CD14-positive monocyte (primary cell): ENCODE data around the gene MBTD1. TPM values are rescaled to one million over a fixed set of nuclear protein-coding genes. Genes with fewer than 3 reads are reported as not detected.

ENCODE experiments used
- DNase-seq, 3 donors: peaks; one replicate each; pipeline ENCODE4 v3.0.0-alpha.2; 2011 to 2022
- H2AFZ ChIP-seq: 2 replicates; pipeline ENCODE4 v1.6.0; 2012; ENCODE audit warnings: mild to moderate bottlenecking, low read depth, low read length, inconsistent platforms; ENCODE audit not compliant: insufficient read depth, poor library complexity, severe bottlenecking
- H3K27ac ChIP-seq, 2 donors: 1 replicate in 1 of 2; 2 replicates in 1 of 2; pipeline ENCODE4 v1.5.1; 2012 to 2013; ENCODE audit warnings: low read length in 2 of 2, control low read depth in 1 of 2, inconsistent platforms in 1 of 2, low read depth in 1 of 2, mild to moderate bottlenecking in 1 of 2
- H3K27me3 ChIP-seq, 2 donors: one replicate each; pipeline versions ENCODE4 v1.6.0 to v1.6.1; 2011 to 2013; ENCODE audit warnings: low read length in 2 of 2; ENCODE audit not compliant: control insufficient read depth in 2 of 2, insufficient read depth in 2 of 2
- H3K36me3 ChIP-seq, 2 donors: replicated peaks in 1 of 2; 1 replicate in 1 of 2; 2 replicates in 1 of 2; pipeline versions ENCODE4 v1.5.1 to v1.6.1; 2012 to 2013; ENCODE audit warnings: low read length in 2 of 2, control low read depth in 1 of 2, inconsistent platforms in 1 of 2, mild to moderate bottlenecking in 1 of 2; ENCODE audit not compliant: insufficient read depth in 2 of 2, control insufficient read depth in 1 of 2
- H3K4me1 ChIP-seq, 2 donors: 1 replicate in 1 of 2; 2 replicates in 1 of 2; pipeline versions ENCODE4 v1.5.1 to v1.6.1; 2012 to 2013; ENCODE audit warnings: low read length in 2 of 2, control low read depth in 1 of 2, inconsistent platforms in 1 of 2, mild to moderate bottlenecking in 1 of 2, moderate library complexity in 1 of 2; ENCODE audit not compliant: insufficient read depth in 2 of 2, control insufficient read depth in 1 of 2
- H3K4me2 ChIP-seq: replicated peaks from 2 replicates; pipeline ENCODE3; 2012; ENCODE audit warnings: low read length, moderate library complexity, mild to moderate bottlenecking; ENCODE audit not compliant: poor library complexity, severe bottlenecking; ENCODE audit errors: extremely low read depth
- H3K4me3 ChIP-seq, 3 experiments: fragments of 200-600 bp in 1 of 3; sonication (generic) in 1 of 3; replicated peaks in 1 of 3; 1 replicate in 2 of 3; 2 replicates in 1 of 3; pipeline ENCODE4 v1.5.1; 2011 to 2013; ENCODE audit warnings: low read length in 3 of 3, mild to moderate bottlenecking in 3 of 3, control low read depth in 2 of 3, low read depth in 2 of 3, inconsistent platforms in 1 of 3, moderate library complexity in 1 of 3
- H3K79me2 ChIP-seq: 2 replicates; pipeline ENCODE4 v1.6.0; 2012; ENCODE audit warnings: mild to moderate bottlenecking, control low read depth, inconsistent platforms, low read length, moderate library complexity; ENCODE audit not compliant: insufficient read depth
- H3K9ac ChIP-seq: 2 replicates; pipeline ENCODE4 v1.6.0; 2017; ENCODE audit warnings: low read length, mild to moderate bottlenecking; ENCODE audit not compliant: insufficient read depth, poor library complexity, severe bottlenecking
- H3K9me3 ChIP-seq, 2 donors: replicated peaks in 1 of 2; 1 replicate in 1 of 2; 2 replicates in 1 of 2; pipeline versions ENCODE4 v1.5.1 to v1.6.1; 2012 to 2013; ENCODE audit warnings: low read length in 2 of 2, control low read depth in 1 of 2; ENCODE audit not compliant: control insufficient read depth in 1 of 2, insufficient read depth in 1 of 2
- H4K20me1 ChIP-seq: 2 replicates; pipeline ENCODE4 v1.6.0; 2012; ENCODE audit warnings: mild to moderate bottlenecking, low read length, control low read depth, moderate library complexity; ENCODE audit not compliant: insufficient read depth
- H3K27ac Mint-ChIP-seq, 7 donors: one replicate each; pipeline ENCODE4 v1.8.0; 2020; ENCODE audit warnings: mild to moderate bottlenecking in 7 of 7, mixed read lengths in 7 of 7, moderate library complexity in 6 of 7, inconsistent platforms in 2 of 7
- H3K27me3 Mint-ChIP-seq, 3 donors: one replicate each; pipeline ENCODE4 v1.8.0; 2021 to 2022; ENCODE audit warnings: low read depth in 3 of 3, mild to moderate bottlenecking in 3 of 3, mixed read lengths in 3 of 3, moderate library complexity in 3 of 3, inconsistent platforms in 1 of 3
- H3K36me3 Mint-ChIP-seq, 2 donors: one replicate each; pipeline ENCODE4 v1.8.0; 2020; ENCODE audit warnings: mixed read lengths in 2 of 2, inconsistent platforms in 1 of 2, mild to moderate bottlenecking in 1 of 2
- H3K4me1 Mint-ChIP-seq: one replicate; pipeline ENCODE4 v1.8.0; 2020; ENCODE audit warnings: mild to moderate bottlenecking, mixed read lengths
- H3K4me3 Mint-ChIP-seq, 2 donors: one replicate each; pipeline ENCODE4 v1.8.0; 2020; ENCODE audit warnings: mild to moderate bottlenecking in 2 of 2, mixed read lengths in 2 of 2, moderate library complexity in 1 of 2
- H3K9me3 Mint-ChIP-seq, 7 donors: one replicate each; pipeline ENCODE4 v1.8.0; 2020 to 2022; ENCODE audit warnings: mixed read lengths in 7 of 7, mild to moderate bottlenecking in 6 of 7, moderate library complexity in 6 of 7, inconsistent platforms in 2 of 7
- WGBS: methylation state at CpG from one replicate; pipeline ENCODE4 v1.1.5; 2013; ENCODE audit warnings: missing lambda C conversion rate; ENCODE audit not compliant: insufficient coverage; 5-methylcytosine and 5-hydroxymethylcytosine counted together
- intact Hi-C, 2 donors: fragments of 100-400 bp; cut with micrococcal nuclease; formaldehyde crosslinking; loops; one replicate each; pipeline versions ENCODE4 v1.15.0 to v1.15.1; 2023
- polyA plus RNA-seq, 3 donors: library from polyadenylated mRNA; depleted of rRNA in 1 of 3; unstranded in 2 of 3; stranded (reverse) in 1 of 3; fragments of 300-500 nt in 2 of 3; fragments of >200 nt in 1 of 3; fragmentation: Illumina TruSeq in 2 of 3; gene quantifications; 1 replicate in 2 of 3; 2 replicates in 1 of 3; pipeline ENCODE4 v1.2.3, GENCODE V29; 2012 to 2021
- TF ChIP-seq, protein P1 (sequence below): fragments of 200-600 bp; IDR thresholded peaks from one replicate; pipeline ENCODE4 v1.8.0; 2022; ENCODE audit warnings: antibody characterized with exemption, mild to moderate bottlenecking

MBTD1 gene
- polyA plus RNA-seq, 3 donors, result 5.9 to 11.3 (median 10.0) TPM

DNA sequence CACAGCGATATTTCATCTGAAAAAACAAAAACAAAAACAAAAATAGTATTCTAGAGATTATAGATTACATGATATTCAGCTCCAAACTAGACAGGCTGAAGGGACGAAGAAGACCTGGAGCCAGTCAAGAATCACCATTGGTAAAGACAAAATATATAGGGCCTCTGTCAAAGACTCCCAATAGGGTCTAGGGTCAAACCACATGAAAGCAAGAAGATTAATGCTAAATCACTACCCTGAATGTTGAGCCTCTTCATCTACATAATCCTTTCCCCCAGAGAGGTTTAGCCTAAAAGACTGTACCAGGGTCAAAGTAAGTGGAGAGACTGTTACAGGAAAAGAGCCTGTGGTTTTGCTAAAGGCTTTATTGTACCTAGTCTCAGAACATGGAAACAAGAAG, 117.3 kb downstream of the MBTD1 start:
- no peaks in the 10 kb centered on the region for H3K4me1 ChIP-seq
- Mint-ChIP-seq H3K27ac (no peak overlapping the region), H3K9me3 (no peaks in the 10 kb centered on the region), H3K27me3 (peaks cover 0 to 3% (median 0%) of the 10 kb centered on the region in 3 donors), H3K36me3 (no peaks in the 10 kb centered on the region), H3K4me3 (no peak overlapping the region), H3K4me1 (peaks cover 1% of the 10 kb centered on the region)
- H3K27me3 ChIP-seq, result no peaks in the 10 kb centered on the region
- H3K27ac ChIP-seq, result no peak overlapping the region
- H3K4me2 ChIP-seq, result no peak overlapping the region
- H3K9me3 ChIP-seq, result no peaks in the 10 kb centered on the region
- H3K4me3 ChIP-seq, result no peak overlapping the region
- WGBS, result no CpG with 5 or more reads among the region's 2 CpGs
- no peaks in the 10 kb centered on the region for H3K79me2 ChIP-seq
- no peak overlapping the region for H3K9ac ChIP-seq
- no peak overlapping the region for H2AFZ ChIP-seq
- DNase-seq, result no peak
- no peaks in the 10 kb centered on the region for H3K36me3 ChIP-seq
- TF ChIP-seq, protein P1, sequence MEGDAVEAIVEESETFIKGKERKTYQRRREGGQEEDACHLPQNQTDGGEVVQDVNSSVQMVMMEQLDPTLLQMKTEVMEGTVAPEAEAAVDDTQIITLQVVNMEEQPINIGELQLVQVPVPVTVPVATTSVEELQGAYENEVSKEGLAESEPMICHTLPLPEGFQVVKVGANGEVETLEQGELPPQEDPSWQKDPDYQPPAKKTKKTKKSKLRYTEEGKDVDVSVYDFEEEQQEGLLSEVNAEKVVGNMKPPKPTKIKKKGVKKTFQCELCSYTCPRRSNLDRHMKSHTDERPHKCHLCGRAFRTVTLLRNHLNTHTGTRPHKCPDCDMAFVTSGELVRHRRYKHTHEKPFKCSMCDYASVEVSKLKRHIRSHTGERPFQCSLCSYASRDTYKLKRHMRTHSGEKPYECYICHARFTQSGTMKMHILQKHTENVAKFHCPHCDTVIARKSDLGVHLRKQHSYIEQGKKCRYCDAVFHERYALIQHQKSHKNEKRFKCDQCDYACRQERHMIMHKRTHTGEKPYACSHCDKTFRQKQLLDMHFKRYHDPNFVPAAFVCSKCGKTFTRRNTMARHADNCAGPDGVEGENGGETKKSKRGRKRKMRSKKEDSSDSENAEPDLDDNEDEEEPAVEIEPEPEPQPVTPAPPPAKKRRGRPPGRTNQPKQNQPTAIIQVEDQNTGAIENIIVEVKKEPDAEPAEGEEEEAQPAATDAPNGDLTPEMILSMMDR, result no peak
- no peaks in the 10 kb centered on the region for H4K20me1 ChIP-seq
- intact Hi-C loops, result loop anchor here in 1 of 2 donors (5.0 kb wide), 1 partner anchor 40 kb away; no protein-coding TSS in a partner anchor

DNA sequence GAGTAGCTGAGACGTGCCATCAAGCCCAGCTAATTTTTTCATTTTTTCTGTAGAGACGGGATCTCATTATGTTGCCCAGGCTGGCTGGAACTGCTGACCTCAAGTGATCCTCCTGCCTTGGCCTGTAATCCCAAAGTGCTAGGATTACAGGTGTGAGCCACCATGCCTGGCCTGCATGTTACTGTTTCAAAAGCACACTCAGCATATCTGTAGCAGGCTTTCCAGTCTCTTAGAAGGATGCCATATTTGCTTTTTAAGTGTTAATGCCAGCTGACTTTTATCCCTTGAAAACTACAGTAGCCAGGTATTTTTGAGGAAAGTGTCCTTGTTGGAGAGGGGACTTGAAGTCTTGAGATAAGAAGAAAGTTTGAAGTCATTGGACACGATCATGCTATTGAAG, 123.9 kb downstream of the MBTD1 start:
- Mint-ChIP-seq H3K4me3 (no peak overlapping the region), H3K9me3 (peaks cover 0 to 5% (median 0%) of the 10 kb centered on the region in 7 donors), H3K27ac (no peak overlapping the region), H3K4me1 (peaks cover 4% of the 10 kb centered on the region), H3K27me3 (peaks cover 0 to 3% (median 0%) of the 10 kb centered on the region in 3 donors), H3K36me3 (no peaks in the 10 kb centered on the region)
- H3K27ac ChIP-seq, result no peak overlapping the region
- intact Hi-C loops, result no loop called here
- no peak overlapping the region for H3K4me3 ChIP-seq
- no peaks in the 10 kb centered on the region for H4K20me1 ChIP-seq
- H3K36me3 ChIP-seq, result no peaks in the 10 kb centered on the region
- WGBS, result 97% methylated on average over 3 of the region's 3 CpGs
- TF ChIP-seq, protein P1, result no peak
- H3K9ac ChIP-seq, result no peak overlapping the region
- H3K79me2 ChIP-seq, result no peaks in the 10 kb centered on the region
- no peaks in the 10 kb centered on the region for H3K4me1 ChIP-seq
- no peaks in the 10 kb centered on the region for H3K9me3 ChIP-seq
- no peaks in the 10 kb centered on the region for H3K27me3 ChIP-seq
- DNase-seq, result no peak
- H3K4me2 ChIP-seq, result no peak overlapping the region
- no peak overlapping the region for H2AFZ ChIP-seq
